Endothelial cell (in vitro differentiated cells): ENCODE results near the gene DNALI1. TPM values are rescaled to one million over a fixed set of nuclear protein-coding genes. Genes with fewer than 3 reads are reported as not detected.
"Not testable (repeated sequence)": the region's sequence is repeated elsewhere in the genome, so short reads cannot be mapped to it uniquely, and the experiment has no call there.

Experiments
- DNase-seq: peaks from one replicate; pipeline ENCODE4 v3.0.0; 2021; ENCODE audit warnings: low spot score
- H3K27ac Mint-ChIP-seq: one replicate; pipeline ENCODE4 v1.8.0; 2021; ENCODE audit warnings: mixed read lengths, inconsistent platforms; ENCODE audit not compliant: unreplicated experiment
- H3K27me3 Mint-ChIP-seq: one replicate; pipeline ENCODE4 v1.8.0; 2021; ENCODE audit warnings: mild to moderate bottlenecking, moderate library complexity, mixed read lengths, inconsistent platforms; ENCODE audit not compliant: unreplicated experiment
- H3K36me3 Mint-ChIP-seq: one replicate; pipeline ENCODE4 v1.8.0; 2021; ENCODE audit warnings: mild to moderate bottlenecking, low read depth, mixed read lengths, inconsistent platforms; ENCODE audit not compliant: unreplicated experiment
- H3K4me1 Mint-ChIP-seq: one replicate; pipeline ENCODE4 v1.8.0; 2021; ENCODE audit warnings: mild to moderate bottlenecking, mixed read lengths, inconsistent platforms; ENCODE audit not compliant: unreplicated experiment
- H3K4me3 Mint-ChIP-seq: one replicate; pipeline ENCODE4 v1.8.0; 2021; ENCODE audit warnings: mild to moderate bottlenecking, mixed read lengths, inconsistent platforms; ENCODE audit not compliant: unreplicated experiment
- H3K9me3 Mint-ChIP-seq: one replicate; pipeline ENCODE4 v1.8.0; 2021; ENCODE audit warnings: mixed read lengths, inconsistent platforms; ENCODE audit not compliant: unreplicated experiment
- CTCF ChIP-seq: fragments of 200-600 bp; sonication (generic); IDR thresholded peaks from one replicate; pipeline ENCODE4 v1.5.0; 2021; ENCODE audit warnings: antibody characterized with exemption; ENCODE audit not compliant: unreplicated experiment
- total RNA-seq: library from RNA; stranded (reverse); fragmentation: NEBNext Ultra II Directional; extraction: Animal tissue kit (Norgen Biotek cat#: 25700); gene quantifications from one replicate; pipeline ENCODE4 v1.2.1, GENCODE V29; 2021; ENCODE audit not compliant: unreplicated experiment

DNALI1 gene
- total RNA-seq, 1 donor from 2014 or later, result 13.0 TPM

GRCh38 chr1:37515185-37516034, 41.3 kb upstream of the DNALI1 start:
- no peak for TF ChIP-seq CTCF
- peaks cover 5% of the 10 kb centered on the region for H3K36me3 Mint-ChIP-seq
- peak overlapping the region; percentile 93 for H3K4me3 Mint-ChIP-seq

GRCh38 chr1:37517569-37517968, 39.2 kb upstream of the DNALI1 start:
- peaks cover 8% of the 10 kb centered on the region for H3K27me3 Mint-ChIP-seq
- no peak overlapping the region for H3K27ac Mint-ChIP-seq
- H3K36me3 Mint-ChIP-seq, result peaks cover 5% of the 10 kb centered on the region
- H3K4me1 Mint-ChIP-seq, result peaks cover 16% of the 10 kb centered on the region
- DNase-seq, result no peak
- TF ChIP-seq CTCF, result no peak
- H3K9me3 Mint-ChIP-seq, result no peaks in the 10 kb centered on the region
- no peak overlapping the region for H3K4me3 Mint-ChIP-seq

More at GRCh38 chr1:37515185-37516034, 41.3 kb upstream of the DNALI1 start:
- Mint-ChIP-seq H3K27ac (peak overlapping the region; percentile 93), H3K27me3 (peaks cover 14% of the 10 kb centered on the region), H3K4me1 (peaks cover 16% of the 10 kb centered on the region), H3K9me3 (no peaks in the 10 kb centered on the region)
- no peak for DNase-seq

- not testable (repeated sequence) for DNase-seq, H3K36me3 Mint-ChIP-seq
Observed at GRCh38 chr1:37518241-37518640, 38.5 kb upstream of the DNALI1 start.

GRCh38 chr1:37518929-37519328, 37.8 kb upstream of the DNALI1 start:
- H3K27ac Mint-ChIP-seq, DNase-seq, H3K36me3 Mint-ChIP-seq: not testable (repeated sequence)

More at GRCh38 chr1:37518241-37518640, 38.5 kb upstream of the DNALI1 start:
- H3K4me3 Mint-ChIP-seq, H3K27me3 Mint-ChIP-seq, H3K27ac Mint-ChIP-seq, H3K9me3 Mint-ChIP-seq: not testable (repeated sequence)
- H3K4me1 Mint-ChIP-seq, result peaks cover 15% of the 10 kb centered on the region

GRCh38 chr1:37519613-37520012, 37.1 kb upstream of the DNALI1 start:
- Mint-ChIP-seq H3K27me3 (peaks cover 6% of the 10 kb centered on the region), H3K9me3 (no peaks in the 10 kb centered on the region), H3K27ac (no peak overlapping the region), H3K4me1 (peaks cover 11% of the 10 kb centered on the region), H3K4me3 (no peak overlapping the region), H3K36me3 (peaks cover 5% of the 10 kb centered on the region)
- TF ChIP-seq CTCF, result no peak
- DNase-seq, result no peak

More at GRCh38 chr1:37518929-37519328, 37.8 kb upstream of the DNALI1 start:
- not testable (repeated sequence) for H3K9me3 Mint-ChIP-seq, H3K4me3 Mint-ChIP-seq, H3K27me3 Mint-ChIP-seq
- peaks cover 13% of the 10 kb centered on the region for H3K4me1 Mint-ChIP-seq

- H3K27me3 Mint-ChIP-seq, H3K4me1 Mint-ChIP-seq, H3K36me3 Mint-ChIP-seq, H3K27ac Mint-ChIP-seq, H3K4me3 Mint-ChIP-seq, DNase-seq, H3K9me3 Mint-ChIP-seq: not testable (repeated sequence)
Observed at GRCh38 chr1:37529888-37530287, 26.9 kb upstream of the DNALI1 start.

- not testable (repeated sequence) for H3K27me3 Mint-ChIP-seq, H3K4me1 Mint-ChIP-seq, DNase-seq, H3K9me3 Mint-ChIP-seq, H3K27ac Mint-ChIP-seq, H3K4me3 Mint-ChIP-seq
- peaks cover 13% of the 10 kb centered on the region for H3K36me3 Mint-ChIP-seq
Observed at GRCh38 chr1:37532418-37533156, 24.2 kb upstream of the DNALI1 start.
